GM21447 (cell line): Measurements from ENCODE around the gene C1orf141.
A peak's percentile ranks its signal among the peaks of the same experiment; 100 is the strongest.
"Not testable (repeated sequence)": the region's sequence is repeated elsewhere in the genome, so short reads cannot be mapped to it uniquely, and the experiment has no call there.

ENCODE experiments used
- ATAC-seq: cut with Tn5 transposase; IDR thresholded peaks from one replicate; pipeline ENCODE4 v1.9.1; 2021; ENCODE audit not compliant: unreplicated experiment

Gene C1orf141

DNA sequence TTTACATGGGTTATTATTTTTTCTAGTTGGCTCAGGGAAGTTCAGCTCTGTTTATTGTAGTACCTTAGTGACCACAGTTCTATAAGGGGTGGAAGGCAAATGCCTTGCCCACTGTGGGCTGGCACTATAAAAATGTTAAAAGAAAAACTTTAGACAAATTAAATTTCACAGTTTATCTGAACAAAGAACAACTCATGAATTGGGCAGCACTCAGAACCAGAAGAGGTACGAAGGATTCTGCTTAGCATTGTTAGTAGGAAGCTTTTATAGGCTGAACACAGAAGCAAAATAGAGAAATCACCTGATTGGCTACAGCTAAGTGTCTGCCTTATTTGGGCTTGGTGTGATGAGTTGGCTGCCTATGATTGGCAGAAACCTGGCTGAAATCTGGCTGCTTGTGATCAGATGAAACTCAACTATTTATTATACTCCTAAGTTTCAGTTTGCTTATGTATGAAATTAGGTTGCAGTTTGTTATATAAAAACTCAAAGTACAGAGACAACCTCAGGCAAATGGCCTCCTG is 45.0 kb downstream of the C1orf141 start:
- no peak for ATAC-seq

DNA sequence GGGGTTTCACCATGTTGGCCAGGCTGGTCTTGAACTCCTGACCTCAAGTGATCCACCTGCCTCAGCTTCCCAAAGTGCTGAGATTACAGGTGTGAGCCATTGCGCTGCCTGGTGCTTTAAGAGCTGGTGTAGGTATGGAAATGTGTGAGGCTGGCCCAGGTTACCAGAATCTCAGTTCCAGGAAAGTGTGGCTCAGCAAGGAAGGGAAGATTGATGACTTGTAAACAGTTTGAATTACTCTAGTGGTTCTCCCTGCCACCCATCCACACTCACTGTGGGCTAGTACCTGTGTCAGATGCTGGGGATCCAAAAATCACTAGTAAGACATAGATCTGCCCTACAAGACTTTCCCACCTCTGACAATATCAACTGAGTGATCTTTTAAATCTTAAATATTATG is 46.3 kb downstream of the C1orf141 start:
- no peak for ATAC-seq

DNA sequence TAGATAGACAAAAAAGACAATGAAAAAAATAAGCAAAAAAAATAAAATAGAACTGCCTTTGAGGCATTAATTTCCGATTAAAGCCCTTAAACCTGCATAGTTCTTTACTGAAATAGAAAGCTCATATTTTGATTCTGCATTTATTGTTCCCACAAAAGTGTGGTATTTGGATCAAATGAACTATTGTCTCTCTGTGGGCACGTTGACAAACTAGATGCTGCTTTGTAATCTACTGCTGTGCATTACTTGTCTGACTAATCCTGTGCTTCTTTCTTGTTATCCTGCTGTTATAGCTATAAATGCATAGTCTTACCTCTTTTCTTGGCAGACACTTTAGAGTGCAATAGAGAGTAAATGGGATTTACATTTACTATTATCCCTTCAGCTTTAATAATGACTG is 49.4 kb downstream of the C1orf141 start:
- ATAC-seq, result no peak

DNA sequence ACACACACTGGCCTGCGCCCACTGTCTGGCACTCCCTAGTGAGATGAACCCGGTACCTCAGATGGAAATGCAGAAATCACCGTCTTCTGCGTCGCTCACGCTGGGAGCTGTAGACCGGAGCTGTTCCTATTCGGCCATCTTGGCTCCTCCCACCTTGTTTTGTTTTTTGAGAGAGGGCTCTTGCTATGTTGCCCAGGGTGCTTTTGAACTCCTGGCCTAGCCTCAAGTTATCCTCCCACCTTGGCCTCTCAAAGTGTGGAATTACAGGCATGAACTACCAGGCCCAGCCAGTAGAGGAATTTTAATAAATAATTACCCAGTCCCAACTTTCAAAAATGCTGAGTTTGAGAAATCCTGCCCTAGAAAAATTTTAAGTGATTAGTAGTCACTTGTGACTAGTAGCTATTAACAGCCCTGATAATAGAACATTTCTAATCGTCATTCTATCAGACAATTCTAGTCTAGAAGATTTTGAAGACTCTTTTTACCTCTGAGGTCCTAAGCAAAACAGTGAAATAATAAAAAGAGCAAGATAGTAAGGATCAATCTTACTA is 49.9 kb downstream of the C1orf141 start:
- ATAC-seq, result no peak

DNA sequence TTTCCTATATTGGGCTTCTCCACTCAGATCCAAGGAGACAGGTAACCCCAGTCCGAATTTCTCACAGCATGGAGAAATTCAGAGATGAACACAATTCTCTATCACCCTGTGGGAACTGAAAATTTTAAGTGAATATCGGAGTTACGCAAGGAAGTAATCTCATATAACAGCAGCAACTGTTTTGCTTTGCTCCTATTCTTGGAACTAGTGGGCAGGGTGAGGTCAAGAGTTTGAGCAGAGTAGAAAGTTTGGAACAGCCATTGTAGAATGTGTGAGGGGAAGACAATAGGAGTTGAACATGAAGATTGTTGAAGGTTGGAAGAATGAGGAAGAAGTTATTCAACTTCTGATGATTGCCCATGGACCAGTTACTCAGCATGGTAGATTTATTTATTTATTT is 56.5 kb downstream of the C1orf141 start:
- ATAC-seq, result no peak

DNA sequence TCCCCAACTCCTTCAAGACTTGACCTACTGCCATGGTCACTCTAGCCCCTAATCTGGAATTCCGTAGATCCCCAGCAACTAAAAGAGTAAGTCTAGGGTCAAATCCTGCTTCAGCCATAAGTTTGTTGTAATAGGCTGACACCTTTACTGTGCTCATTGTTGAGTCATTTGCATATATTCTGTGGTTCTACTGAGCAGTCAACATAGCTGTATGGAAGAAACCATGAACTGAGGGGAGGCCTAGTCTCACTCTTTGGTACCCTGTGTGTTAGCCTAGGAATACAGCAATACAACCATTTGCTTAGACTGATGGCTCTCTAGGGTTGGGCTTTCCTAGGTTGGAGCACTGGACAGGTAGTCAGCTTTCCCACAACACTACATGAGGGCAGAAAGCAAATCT is 57.2 kb downstream of the C1orf141 start:
- ATAC-seq, result no peak

DNA sequence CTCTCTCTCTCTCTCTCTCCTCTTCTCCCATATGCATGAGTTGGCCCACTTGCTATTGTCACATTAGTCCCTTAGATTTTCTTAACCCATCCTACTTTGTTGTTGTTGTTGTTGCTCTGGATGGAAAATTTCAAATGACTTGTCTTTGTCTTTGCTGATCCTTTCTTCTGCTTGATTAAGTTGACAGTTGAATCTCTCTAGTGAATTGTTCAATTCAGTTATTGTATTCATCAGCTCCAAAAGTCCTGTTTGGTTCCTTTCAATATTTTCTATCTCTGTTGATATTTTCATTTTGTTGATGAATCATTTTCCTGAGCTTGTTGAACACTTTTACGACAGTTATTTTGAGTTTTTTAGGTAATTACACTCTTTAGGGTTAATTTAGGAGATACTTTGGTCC is 62.0 kb downstream of the C1orf141 start:
- no peak for ATAC-seq

DNA sequence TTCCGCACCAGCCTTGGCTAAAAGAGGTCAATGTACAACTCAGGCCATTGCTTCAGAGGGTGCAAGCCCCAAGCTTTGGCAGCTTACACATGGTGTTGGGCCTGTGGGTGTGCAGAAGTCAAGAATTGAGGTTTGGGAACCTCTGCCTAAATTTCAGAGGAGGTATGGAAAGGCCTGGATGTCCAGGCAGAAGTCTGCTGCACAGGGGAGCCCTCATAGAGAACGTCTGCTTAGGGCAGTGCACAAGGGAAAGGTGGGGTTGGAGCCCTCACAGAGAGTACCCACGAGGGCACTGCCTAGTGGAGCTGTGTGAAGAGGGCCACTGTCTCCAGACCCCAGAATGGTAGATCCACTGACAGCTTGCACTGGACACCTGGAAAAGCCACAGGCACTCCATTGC is 67.1 kb downstream of the C1orf141 start:
- not testable (repeated sequence) for ATAC-seq

DNA sequence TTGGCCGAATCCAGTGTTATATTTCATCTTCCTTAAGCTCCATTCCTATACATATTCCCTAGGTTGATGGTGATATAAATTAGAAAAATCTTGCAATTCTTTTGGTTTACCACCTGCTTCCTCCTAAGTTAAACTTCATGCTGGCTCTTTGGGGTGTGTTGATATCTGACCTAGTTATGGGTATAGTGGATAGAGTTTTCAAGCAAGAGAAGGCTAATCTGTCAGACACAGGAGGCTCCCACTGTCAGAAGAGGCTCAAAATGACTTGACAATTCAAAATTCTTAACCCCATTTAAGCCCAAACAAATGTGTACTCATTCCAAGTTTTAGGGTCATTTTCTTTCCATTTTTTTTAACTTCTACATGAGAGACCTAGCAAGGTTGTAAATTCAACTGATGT is 72.4 kb downstream of the C1orf141 start:
- ATAC-seq, result no peak

DNA sequence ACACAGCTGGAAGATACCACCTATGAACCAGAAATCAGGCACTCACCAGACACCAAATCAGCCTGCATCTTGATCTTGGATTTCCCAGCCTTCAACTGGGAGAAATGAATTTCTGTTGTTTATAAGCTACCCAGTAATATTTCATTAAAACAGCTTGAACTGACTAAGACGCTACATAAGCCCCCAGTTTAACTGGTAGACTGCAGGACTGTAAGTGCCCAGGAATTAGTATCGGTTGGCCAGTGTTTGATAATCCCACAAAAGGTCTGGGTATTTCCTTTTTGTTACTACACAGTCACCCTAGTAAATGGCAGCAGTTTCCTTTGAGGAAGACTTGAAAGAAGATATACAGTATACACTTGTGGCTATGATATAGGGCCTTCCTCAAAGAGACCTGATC is 73.5 kb downstream of the C1orf141 start:
- ATAC-seq, result no peak

DNA sequence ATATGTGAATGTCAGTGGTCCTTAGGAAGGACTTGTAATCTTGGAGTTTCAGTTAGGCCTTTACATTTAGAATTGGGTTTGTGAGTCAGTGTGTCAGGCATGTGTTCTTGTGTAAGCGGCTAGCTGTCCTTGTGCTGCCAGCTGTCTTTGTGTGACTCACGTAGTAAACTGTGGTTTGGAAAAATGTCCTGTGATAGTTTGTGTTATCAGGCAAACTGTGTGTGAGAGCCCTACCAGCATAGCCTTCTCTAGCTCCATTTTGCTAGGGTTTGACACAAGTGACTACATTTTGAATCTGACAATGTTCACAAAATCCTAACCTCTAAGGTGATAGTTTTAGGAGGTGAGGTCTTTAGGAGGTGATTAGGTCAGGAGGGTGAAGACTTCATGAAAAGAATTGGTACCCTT is 74.0 kb downstream of the C1orf141 start:
- ATAC-seq, result no peak

DNA sequence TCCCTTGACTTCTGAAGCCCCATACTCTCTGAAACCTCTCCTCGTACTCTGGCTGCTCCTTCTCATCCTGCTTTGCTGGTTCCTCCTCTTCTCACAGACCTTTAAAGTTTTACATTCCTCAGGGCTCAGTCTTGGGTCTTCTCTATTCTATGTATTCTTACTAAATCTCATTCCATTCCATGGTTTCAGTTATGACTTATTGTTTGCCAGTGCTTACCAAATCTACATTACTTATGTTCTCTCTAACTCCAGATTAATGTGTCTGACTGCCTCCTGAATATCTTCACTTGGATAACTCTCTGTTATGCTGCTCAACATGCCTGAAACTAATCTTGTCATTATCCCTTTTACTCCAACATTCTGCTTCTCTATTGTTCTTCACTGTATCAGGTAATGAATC is 75.4 kb downstream of the C1orf141 start:
- no peak for ATAC-seq

DNA sequence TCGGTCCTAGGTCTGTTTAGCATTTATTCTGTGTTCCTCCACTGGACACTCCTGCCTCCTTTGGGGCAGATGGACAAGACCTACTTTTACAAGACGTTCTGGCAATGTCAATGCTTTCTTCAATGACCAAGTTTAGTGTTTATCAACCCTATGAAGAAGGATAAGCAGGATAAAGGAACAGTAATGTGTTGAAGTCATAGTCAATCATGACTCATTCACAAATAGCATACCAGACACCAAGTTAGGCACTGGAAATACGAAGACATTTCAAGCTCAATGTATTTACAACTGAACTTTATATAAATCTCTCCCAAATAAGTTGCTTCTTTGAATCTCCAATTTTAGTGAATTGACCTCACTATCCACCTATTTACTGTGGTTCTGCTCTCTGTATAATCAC is 76.0 kb downstream of the C1orf141 start:
- ATAC-seq, result no peak

DNA sequence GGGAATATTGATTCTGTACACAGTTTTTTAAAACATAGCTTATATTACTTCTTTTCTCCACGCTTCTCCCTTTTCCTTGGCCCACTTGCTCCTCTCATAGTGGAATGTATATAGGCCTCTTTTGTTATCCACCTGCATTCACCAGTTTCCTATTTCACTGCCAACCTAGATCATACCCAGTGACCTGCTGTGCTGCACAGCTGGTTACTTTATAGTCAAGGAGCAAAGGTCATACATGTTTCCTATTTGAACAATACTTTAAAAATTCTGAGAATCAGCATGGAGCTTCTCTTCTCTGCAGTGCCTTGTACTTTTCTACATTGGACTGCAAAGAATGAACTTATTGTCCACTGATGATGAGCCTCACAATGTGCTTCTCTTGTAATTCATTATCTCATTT is 76.5 kb downstream of the C1orf141 start:
- no peak for ATAC-seq

DNA sequence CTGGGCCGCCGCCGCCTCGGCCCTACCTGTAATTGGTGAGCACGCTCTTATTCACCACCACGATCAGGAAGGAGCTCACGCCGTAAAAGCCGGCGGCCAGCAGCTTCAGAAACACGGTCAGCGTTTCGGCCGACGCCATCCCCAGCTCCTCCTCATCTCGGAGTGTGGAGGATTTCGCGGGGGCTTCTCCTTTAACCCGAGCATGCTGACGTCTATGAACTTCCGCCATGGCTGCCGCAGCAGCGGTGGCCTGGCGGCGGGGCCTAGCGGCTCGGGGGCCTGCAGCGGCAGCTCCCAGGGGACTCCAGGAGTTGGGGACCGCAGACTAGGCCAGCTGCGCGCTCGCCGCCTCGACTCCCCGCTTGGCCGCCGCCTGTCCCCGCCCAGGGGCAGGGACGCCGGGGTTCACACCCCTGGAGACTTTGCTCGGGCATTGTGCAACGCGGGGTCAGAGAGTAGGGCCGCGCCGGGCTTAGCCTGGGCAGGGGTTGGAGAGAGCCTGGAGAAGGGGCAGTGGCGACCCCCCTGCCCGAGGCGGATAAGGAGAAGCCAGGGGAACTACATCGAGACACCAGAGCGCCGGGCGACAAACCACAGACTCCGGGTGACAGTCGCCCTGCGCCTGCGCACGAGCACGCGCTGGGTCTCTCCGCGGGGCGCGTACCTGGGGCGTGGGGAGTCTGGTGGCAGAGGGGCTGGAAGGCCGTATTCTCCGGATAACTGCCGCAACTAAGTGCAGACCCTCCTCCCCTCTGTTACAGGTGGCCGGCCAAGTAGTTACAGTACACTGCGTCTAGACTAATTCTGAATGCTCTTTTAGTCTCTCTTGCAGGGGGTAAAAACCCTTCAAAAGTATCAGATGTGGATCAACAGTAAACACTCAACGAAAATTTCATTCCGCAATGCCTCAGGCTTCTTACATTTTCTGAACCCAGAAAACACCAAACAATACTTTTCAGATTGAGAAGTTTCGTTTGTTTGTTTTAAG is 80.7 kb downstream of the C1orf141 start, which contains the start of gene SLC35D1:
Gene SLC35D1 (minus strand): TSS at position 364 of the 988 bp plus-strand sequence. CDS start 135 bp downstream, at position 229.
- ATAC-seq, result peak; percentile 75

DNA sequence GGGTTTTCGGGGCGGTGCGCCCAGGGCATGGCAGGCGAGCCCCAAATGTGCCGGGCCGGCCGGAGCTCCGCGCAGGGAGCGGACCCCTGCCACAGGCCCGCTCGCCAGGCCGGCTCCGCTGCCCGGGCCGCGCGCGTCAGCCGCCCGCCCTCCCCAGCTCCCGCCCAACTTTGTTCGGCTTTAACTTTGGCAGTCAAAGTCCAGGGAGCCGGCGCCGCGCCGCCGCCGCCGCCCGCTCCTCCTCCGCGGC is 81.3 kb downstream of the C1orf141 start:
- ATAC-seq, result peak; percentile 36

DNA sequence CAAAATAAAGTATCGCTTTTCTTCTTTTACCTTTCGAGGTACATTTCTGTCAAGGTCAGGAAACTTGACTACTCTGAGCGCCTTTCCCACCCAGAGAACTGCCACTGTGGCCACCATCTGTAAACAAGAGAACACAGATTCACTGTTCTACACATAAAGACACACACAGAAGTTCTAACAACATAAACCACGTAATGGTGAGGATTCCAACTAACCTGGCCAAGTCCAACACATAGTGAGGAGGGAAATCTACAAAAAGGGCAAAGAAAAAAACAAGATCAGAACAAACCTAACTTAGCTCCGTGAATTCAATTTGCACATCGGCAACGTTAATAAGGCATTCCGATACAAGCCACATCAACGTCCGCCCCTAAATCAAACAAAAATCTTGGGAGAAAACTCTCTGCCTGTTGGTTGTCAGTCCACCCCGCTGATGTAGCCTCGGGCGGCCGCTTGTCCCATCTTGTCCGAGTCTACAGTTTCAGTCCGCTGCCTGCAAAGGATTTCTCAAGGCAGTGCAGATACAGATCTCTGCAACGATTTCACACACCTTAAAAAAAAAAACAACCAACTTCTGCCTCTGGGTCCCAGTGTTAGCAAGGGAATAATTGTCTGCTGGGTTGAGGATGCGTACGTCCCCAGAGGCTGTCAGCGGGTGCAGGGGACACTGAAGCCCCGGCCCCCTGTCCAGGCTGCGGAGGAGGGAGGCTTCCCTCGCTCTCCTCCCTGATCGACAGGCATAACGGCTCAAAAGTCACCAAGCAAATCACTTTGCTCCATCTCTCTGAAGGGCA is 81.8 kb downstream of the C1orf141 start:
- peak; percentile 24 for ATAC-seq

DNA sequence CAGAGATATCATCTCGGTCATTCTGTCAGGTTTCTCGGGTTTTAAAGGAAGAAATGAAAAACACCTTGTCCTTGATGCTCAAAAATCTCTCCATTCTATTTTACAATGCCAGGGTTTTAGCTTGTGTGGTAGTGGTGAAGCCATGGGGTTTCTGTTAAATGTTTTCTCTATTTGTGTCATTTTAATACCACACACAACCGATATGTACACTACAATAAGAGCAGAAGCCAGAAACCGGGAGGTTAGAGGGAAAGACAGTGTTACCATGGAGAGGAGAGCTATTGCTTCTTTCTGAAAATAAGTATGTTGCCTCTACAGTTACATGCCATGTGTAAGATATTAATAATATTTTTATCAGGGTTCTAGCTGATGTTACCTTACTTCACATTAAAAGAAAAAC is 83.6 kb downstream of the C1orf141 start:
- no peak for ATAC-seq

DNA sequence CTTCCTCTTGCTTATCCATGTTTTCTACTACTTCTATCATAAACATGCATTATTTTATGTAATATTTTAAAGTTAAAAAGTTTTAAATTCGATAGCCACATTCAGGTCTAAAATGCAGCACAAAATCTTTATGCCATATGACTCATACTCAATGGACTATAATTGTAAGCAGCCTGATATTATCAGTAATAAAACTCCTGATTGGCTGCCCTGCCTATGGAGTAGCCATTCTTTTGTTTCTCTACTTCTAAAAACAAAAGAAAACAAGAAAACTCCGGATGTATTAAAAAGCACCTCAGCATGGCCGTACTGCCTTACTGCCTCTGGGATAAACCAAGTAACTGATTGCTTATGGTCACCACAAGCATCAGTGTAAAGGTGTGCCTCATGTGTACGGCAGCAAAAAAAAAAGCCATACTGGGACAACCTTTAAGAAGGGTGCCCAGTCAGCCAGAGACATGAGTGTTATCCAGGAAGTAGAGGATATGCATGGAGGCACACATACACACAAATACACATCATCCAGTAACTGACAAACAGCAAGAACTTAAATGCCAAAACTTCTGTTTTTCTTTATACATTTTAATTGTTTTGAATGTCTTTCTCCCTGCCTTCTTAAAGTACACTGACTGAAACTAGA is 90.0 kb downstream of the C1orf141 start:
- ATAC-seq, result no peak

DNA sequence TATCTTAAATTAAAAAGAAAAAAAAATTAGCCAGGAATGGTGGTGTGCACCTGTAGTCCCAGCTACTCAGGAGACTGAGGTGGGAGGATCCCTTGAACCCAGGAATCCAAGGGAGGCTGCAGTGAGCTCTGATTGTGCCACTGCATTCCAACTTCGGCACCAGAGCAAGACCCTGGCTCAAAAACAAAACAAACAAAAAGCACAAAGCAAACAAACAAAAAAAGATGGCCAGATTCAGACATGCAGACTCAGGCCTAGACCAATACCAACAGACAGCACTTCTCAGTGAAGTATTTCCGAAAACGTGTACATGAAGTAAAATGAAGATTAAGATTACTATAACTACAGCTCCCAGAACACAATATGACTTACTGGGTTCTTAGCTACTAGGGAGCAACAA is 91.4 kb downstream of the C1orf141 start:
- ATAC-seq, result no peak
